Measurements from ENCODE around the gene SLC24A3.

DNA sequence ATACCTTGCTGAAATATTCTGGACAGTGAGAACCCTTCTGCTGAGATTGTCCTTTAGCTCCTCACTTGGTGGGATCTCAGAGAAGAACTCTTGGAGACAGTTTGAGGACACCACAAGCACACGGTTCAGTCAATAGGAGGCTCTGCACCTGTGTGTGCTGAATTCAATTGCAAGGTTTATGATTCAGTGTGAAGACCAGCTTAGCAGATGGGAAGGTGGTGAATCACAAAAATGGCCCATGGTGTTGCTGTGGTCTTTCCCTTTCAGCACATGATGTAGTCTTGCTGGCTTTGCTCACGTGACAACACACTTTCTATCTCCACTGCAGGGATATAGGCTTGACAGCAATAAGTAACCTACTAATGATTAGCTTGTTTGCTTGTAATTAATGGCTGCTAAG, 270.3 kb downstream of the SLC24A3 start:
- TF ChIP-seq CTCF (IDR thresholded peaks at IDR 0.05) (no peak), EZH2 (IDR thresholded peaks at IDR 0.05) (no peak)
